Fibroblast of villous mesenchyme (primary cell): Measurements from ENCODE around the gene CALML4. TPM values are rescaled to one million over a fixed set of nuclear protein-coding genes. Genes with fewer than 3 reads are reported as not detected.

Experiments
- DNase-seq: peaks from one replicate; pipeline ENCODE4 v3.0.0-alpha.2; 2010; ENCODE audit warnings: low read depth
- H3K4me3 ChIP-seq: 2 replicates; pipeline ENCODE4 v1.5.1; 2011; ENCODE audit warnings: low read depth, mild to moderate bottlenecking, low read length
- total RNA-seq: library from RNA; depleted of rRNA; stranded (reverse); fragments of >200 nt; gene quantifications from 2 replicates; pipeline ENCODE4 v1.2.3, GENCODE V29; 2012
- TF ChIP-seq, protein P1 (sequence below): IDR thresholded peaks from 2 replicates; pipeline ENCODE4 v1.5.1; 2012; ENCODE audit warnings: low read depth, mild to moderate bottlenecking, low read length; ENCODE audit not compliant: insufficient read depth

The CALML4 gene
- total RNA-seq, 1 donor = 1.7 TPM

DNA sequence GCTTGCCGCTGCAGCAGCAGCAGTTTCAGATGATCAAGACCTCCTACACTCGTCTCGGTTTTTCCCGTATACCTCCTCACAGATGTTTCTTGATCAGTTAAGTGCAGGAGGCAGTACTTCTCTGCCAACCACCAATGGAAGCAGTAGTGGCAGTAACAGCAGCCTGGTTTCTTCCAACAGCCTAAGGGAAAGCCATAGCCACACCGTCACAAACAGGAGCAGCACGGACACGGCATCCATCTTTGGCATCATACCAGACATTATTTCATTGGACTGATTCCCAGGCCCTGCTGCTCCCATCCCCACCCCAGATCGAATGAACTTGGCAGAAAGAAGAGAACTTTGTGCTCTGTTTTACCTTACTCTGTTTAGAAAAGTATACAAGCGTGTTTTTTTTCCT, 17.6 kb downstream of the CALML4 start:
- TF ChIP-seq, protein P1, sequence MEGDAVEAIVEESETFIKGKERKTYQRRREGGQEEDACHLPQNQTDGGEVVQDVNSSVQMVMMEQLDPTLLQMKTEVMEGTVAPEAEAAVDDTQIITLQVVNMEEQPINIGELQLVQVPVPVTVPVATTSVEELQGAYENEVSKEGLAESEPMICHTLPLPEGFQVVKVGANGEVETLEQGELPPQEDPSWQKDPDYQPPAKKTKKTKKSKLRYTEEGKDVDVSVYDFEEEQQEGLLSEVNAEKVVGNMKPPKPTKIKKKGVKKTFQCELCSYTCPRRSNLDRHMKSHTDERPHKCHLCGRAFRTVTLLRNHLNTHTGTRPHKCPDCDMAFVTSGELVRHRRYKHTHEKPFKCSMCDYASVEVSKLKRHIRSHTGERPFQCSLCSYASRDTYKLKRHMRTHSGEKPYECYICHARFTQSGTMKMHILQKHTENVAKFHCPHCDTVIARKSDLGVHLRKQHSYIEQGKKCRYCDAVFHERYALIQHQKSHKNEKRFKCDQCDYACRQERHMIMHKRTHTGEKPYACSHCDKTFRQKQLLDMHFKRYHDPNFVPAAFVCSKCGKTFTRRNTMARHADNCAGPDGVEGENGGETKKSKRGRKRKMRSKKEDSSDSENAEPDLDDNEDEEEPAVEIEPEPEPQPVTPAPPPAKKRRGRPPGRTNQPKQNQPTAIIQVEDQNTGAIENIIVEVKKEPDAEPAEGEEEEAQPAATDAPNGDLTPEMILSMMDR = no peak
- DNase-seq = peak; percentile 77
- peak overlapping the region; percentile 1 for H3K4me3 ChIP-seq

DNA sequence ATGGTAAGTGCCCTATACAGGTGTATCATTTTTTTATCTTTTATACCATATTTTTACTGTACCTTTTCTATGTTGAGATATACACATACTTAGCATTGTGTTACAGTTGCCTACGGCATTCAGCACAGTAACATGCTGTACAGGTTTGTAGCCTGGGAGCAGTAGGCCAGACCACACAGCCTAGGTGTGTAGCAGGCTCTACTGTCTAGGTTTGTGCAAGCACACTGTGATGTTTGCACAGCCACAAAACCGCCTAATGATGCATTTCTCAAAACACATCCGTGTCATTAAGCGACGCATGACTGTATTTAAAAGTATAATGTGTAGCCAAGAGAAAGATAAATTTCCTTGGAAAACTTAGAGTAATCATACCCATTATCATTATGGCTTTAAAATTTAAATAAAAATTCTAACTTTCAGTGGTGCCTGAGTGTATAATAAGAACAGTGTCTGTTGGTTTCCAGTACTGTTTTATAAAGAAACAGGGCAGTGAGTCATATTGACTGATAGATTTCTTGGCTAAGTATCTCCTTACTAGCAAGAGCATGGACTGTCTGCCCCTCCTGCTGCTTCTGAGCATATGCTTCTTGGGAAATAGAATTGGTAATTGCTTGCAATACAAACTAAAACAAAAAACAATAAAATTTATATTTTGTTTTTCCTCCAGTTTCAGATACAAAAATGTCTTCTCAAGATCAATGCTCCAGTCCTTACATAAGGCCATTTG, 18.3 kb downstream of the CALML4 start:
- no peak overlapping the region for H3K4me3 ChIP-seq
- TF ChIP-seq, protein P1 = no peak
- peak; percentile 59 for DNase-seq

DNA sequence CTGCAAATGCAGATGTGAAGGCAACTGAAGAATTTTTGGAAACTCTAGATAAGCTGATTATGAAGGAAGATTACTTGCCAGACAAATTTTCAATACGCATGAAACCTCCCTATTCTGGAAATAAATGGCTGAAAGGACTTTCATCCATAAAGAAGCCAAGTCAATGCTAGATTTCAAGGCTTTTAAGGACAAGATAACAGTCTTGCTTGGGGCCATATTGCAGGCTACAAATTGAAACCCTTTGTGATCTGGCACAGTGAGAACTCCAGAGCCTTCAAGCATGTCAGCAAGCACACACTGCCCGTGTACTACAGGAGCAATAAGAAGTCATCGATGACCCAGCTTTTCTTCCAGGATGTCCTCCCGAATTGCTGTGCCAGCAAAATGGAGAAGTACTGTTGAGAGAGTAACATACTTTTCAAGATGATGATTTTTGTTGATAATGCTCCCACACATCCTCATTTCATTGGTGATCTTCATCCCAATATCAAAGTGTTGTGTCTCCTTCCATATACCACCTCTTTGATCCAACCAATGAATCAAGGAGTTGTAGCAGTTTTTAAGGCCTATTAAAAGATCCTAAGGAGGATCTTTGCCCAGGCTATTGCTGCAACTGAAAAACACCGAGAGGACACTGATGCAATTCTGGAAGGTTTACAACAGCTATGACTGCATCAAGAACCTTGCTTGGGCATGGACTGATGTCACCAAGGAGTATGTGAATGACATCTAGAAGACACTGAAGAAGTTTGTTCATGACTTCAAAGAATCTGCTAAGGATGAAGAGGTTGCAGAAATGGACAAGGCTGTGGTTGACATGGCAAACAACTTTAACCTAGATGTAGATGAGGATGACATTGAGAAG, 20.3 kb downstream of the CALML4 start:
- no peak for DNase-seq
- TF ChIP-seq, protein P1 = no peak

DNA sequence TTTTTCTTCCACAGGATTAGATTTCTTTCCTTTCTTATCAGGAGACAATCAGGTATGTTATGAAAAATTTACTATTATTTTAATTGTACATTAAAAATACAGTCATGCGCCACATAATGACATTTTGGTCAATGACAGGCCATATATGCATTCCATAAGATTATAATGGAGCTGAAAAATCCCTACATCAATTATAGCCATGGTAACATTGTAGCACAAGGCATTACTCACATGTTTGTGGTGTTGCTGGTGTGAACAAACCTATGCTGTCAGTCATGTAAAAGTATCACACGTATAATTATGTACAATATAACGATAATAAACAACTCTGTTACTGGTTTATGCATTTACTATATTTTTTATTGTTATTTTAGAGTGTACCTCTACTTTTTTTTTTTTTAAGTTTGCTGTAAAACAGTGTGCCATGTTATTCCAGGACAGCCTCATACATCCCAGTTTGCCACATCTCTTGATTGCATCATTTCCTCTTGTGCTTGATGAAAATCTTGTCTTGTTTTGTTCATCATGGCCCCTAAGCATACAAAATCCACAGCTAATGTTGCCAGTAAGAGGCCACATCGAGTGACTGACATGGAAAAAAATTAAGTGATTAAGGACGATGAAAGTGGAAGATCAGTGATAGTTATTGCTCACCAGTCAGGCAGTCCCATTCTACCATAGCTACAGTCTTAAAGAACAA, 21.4 kb downstream of the CALML4 start:
- peak; percentile 53 for DNase-seq
- TF ChIP-seq, protein P1 = no peak
- H3K4me3 ChIP-seq = no peak overlapping the region

More for the DNA sequence above, 20.3 kb downstream of the CALML4 start:
- H3K4me3 ChIP-seq = no peak overlapping the region

DNA sequence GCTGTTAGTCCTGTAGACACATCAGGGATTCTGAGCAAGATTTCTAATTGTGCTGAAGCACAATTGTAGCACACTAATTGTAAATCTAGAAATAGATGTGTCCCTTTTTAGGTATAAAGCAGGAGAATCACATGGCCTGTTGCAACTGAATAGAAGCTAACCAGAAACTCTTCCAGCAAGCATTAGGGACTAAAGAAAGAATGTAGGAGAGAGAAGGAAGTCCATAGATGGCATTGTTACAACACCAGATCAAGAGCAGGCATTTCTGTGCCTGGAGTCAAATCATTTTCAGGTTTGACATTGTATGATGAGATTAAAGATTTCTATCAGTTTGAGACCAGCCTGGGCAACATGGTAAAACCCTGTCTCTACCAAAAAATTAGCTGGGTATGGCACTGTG, 27.4 kb downstream of the CALML4 start:
- no peak overlapping the region for H3K4me3 ChIP-seq
- TF ChIP-seq, protein P1 = no peak
- peak; percentile 62 for DNase-seq

DNA sequence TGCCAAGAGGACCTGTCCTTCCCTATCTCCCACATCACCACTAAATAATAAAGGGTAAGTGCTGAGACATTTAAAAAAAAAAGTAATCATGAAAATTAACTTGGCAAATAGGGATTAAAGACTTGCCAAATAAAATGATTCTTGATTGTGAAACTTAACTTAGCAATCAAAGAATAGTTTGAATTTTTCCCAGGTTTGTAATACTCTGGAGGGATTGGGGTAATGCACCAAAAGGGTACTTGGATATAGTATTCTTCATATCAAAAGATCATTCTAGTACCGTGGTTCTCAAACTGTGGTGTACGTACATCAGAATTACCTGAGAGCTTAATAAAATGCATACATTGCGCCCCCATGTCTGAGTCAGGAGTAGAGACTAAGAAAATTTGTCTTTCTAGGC, 28.5 kb downstream of the CALML4 start:
- TF ChIP-seq, protein P1 = no peak

More for the DNA sequence above, 28.5 kb downstream of the CALML4 start:
- no peak for DNase-seq
- no peak overlapping the region for H3K4me3 ChIP-seq
